IMR-90 (cell line): ENCODE measurements around the gene NUFIP1. TPM values are rescaled to one million over a fixed set of nuclear protein-coding genes. Genes with fewer than 3 reads are reported as not detected.

ENCODE experiments used
- ATAC-seq: fragments of 200-7000 bp; cut with Tn5 transposase; 2 replicates; pipeline ENCODE4 v1.9.1; 2020; ENCODE audit warnings: low read depth, mild to moderate bottlenecking, moderate library complexity
- BruUV-seq: library from RNA; stranded (reverse); fragments of 400-500 nt; replicated peaks from 2 replicates; lab custom pipeline; 2021; lab: Mats Ljungman, UMichigan
- CTCF ChIA-PET: fragments of 300-600 bp; formaldehyde crosslinking; extraction: SDS; loops from one replicate; lab custom pipeline; 2021; ENCODE audit warnings: antibody characterized with exemption; lab: Yijun Ruan, JAX
- POLR2A ChIA-PET: fragments of 300-600 bp; sonication (Branson Sonifier 250); formaldehyde crosslinking; loops from one replicate; lab custom pipeline; 2022; ENCODE audit warnings: antibody characterized with exemption; ENCODE audit not compliant: unreplicated experiment; lab: Charles Lee
- DNase-seq: peaks from one replicate; pipeline ENCODE4 v3.0.0; 2013
- H2AFZ ChIP-seq: replicated peaks from 2 replicates; pipeline ENCODE3; 2013; ENCODE audit warnings: low read length, mild to moderate bottlenecking; ENCODE audit not compliant: poor library complexity
- H2AK5ac ChIP-seq: 2 replicates; pipeline ENCODE4 v1.6.1; 2013; ENCODE audit warnings: low read depth, low read length, inconsistent platforms
- H2AK9ac ChIP-seq: replicated peaks from 2 replicates; pipeline ENCODE3; 2013; ENCODE audit warnings: mild to moderate bottlenecking, low read depth, low read length, moderate library complexity; ENCODE audit not compliant: poor library complexity
- H2BK120ac ChIP-seq: 2 replicates; pipeline ENCODE4 v1.6.1; 2013; ENCODE audit warnings: low read depth, low read length, inconsistent platforms
- H2BK15ac ChIP-seq: 3 replicates; pipeline ENCODE4 v1.6.1; 2013; ENCODE audit warnings: low read depth, low read length, inconsistent platforms
- H2BK20ac ChIP-seq: 2 replicates; pipeline ENCODE4 v1.6.1; 2013; ENCODE audit warnings: low read depth, mild to moderate bottlenecking, inconsistent platforms, low read length, moderate library complexity
- H2BK5ac ChIP-seq: 2 replicates; pipeline ENCODE4 v1.6.1; 2013; ENCODE audit warnings: mild to moderate bottlenecking, low read depth, low read length, inconsistent platforms; ENCODE audit not compliant: poor library complexity, severe bottlenecking
- H3K14ac ChIP-seq: replicated peaks from 2 replicates; pipeline ENCODE4 v1.6.1; 2013; ENCODE audit warnings: low read depth, low read length, inconsistent platforms
- H3K18ac ChIP-seq: 2 replicates; pipeline ENCODE4 v1.6.1; 2013; ENCODE audit warnings: low read depth, low read length, control low read depth
- H3K23ac ChIP-seq: 2 replicates; pipeline ENCODE4 v1.6.1; 2013; ENCODE audit warnings: low read depth, low read length, inconsistent platforms
- H3K27ac ChIP-seq: 2 replicates; pipeline ENCODE4 v1.5.1; 2013; ENCODE audit warnings: mild to moderate bottlenecking, control low read depth, low read length; ENCODE audit not compliant: insufficient read depth
- H3K27me3 ChIP-seq: 2 replicates; pipeline ENCODE4 v1.6.1; 2013; ENCODE audit warnings: low read length; ENCODE audit not compliant: control insufficient read depth, insufficient read depth
- H3K36me3 ChIP-seq: 2 replicates; pipeline ENCODE4 v1.6.1; 2013; ENCODE audit warnings: low read length, mixed read lengths; ENCODE audit not compliant: control insufficient read depth, insufficient read depth
- H3K4ac ChIP-seq: 2 replicates; pipeline ENCODE4 v1.6.1; 2013; ENCODE audit warnings: low read depth, low read length, inconsistent platforms
- H3K4me1 ChIP-seq: 2 replicates; pipeline ENCODE4 v1.6.1; 2013; ENCODE audit warnings: low read length, mixed read lengths; ENCODE audit not compliant: control insufficient read depth, insufficient read depth
- H3K4me2 ChIP-seq: 2 replicates; pipeline ENCODE4 v1.6.1; 2013; ENCODE audit warnings: low read depth, mild to moderate bottlenecking, control low read depth, low read length, moderate library complexity
- H3K4me3 ChIP-seq: 2 replicates; pipeline ENCODE4 v1.5.1; 2013; ENCODE audit warnings: low read depth, mild to moderate bottlenecking, control low read depth, low read length, moderate library complexity; ENCODE audit not compliant: insufficient read depth
- H3K56ac ChIP-seq: 2 replicates; pipeline ENCODE4 v1.6.1; 2013; ENCODE audit warnings: low read length, inconsistent platforms; ENCODE audit not compliant: insufficient read depth; ENCODE audit errors: extremely low read depth
- H3K79me1 ChIP-seq, 2 experiments: 2 replicates each; pipeline ENCODE4 v1.6.1; 2013; ENCODE audit warnings: low read length in 2 of 2, inconsistent platforms in 1 of 2, low read depth in 1 of 2
- H3K9ac ChIP-seq: 2 replicates; pipeline ENCODE4 v1.6.1; 2013; ENCODE audit warnings: low read depth, low read length, control low read depth
- H3K9me1 ChIP-seq: 2 replicates; pipeline ENCODE4 v1.6.1; 2013; ENCODE audit warnings: low read length, inconsistent platforms; ENCODE audit not compliant: insufficient read depth
- H3K9me3 ChIP-seq: 2 replicates; pipeline ENCODE4 v1.6.1; 2013; ENCODE audit warnings: low read length; ENCODE audit not compliant: control insufficient read depth, insufficient read depth
- H4K20me1 ChIP-seq: 2 replicates; pipeline ENCODE4 v1.6.1; 2013; ENCODE audit warnings: low read length, inconsistent platforms; ENCODE audit not compliant: insufficient read depth
- H4K5ac ChIP-seq: 2 replicates; pipeline ENCODE4 v1.6.1; 2013; ENCODE audit warnings: mild to moderate bottlenecking, low read depth, low read length, control low read depth
- H4K8ac ChIP-seq, 2 experiments: 2 replicates each; pipeline ENCODE4 v1.6.1; 2013; ENCODE audit warnings: low read depth in 2 of 2, low read length in 2 of 2, control low read depth in 1 of 2, inconsistent platforms in 1 of 2
- H4K91ac ChIP-seq: 2 replicates; pipeline ENCODE4 v1.6.1; 2013; ENCODE audit warnings: low read depth, low read length, inconsistent platforms; ENCODE audit not compliant: insufficient read depth
- BHLHE40 ChIP-seq: fragments of 150-350 bp; IDR thresholded peaks from 2 replicates; pipeline ENCODE4 v1.6.1; 2016; ENCODE audit warnings: mild to moderate bottlenecking, low read depth, low read length
- CEBPB ChIP-seq: IDR thresholded peaks from 2 replicates; pipeline ENCODE4 v1.6.1; 2012; ENCODE audit warnings: low read depth, low read length, improper control_type of control experiment
- CHD1 ChIP-seq: IDR thresholded peaks from 2 replicates; pipeline ENCODE4 v1.6.1; 2012; ENCODE audit warnings: low read depth, low read length, improper control_type of control experiment
- CTCF ChIP-seq: conservative IDR thresholded peaks from 2 replicates; pipeline ENCODE4 v1.5.1; 2012; ENCODE audit warnings: mild to moderate bottlenecking, low read depth, low read length, improper control_type of control experiment
- ELK1 ChIP-seq: fragments of 150-350 bp; IDR thresholded peaks from 2 replicates; pipeline ENCODE4 v1.6.1; 2016; ENCODE audit warnings: low read depth, mild to moderate bottlenecking, low read length, moderate library complexity, borderline replicate concordance
- FOS ChIP-seq: fragments of 150-350 bp; IDR thresholded peaks from 2 replicates; pipeline ENCODE4 v1.6.1; 2016; ENCODE audit warnings: low read depth, low read length
- MAFK ChIP-seq: IDR thresholded peaks from 2 replicates; pipeline ENCODE4 v1.6.1; 2012; ENCODE audit warnings: low read depth, low read length, improper control_type of control experiment
- MAZ ChIP-seq: IDR thresholded peaks from 2 replicates; pipeline ENCODE4 v1.6.1; 2012; ENCODE audit warnings: low read depth, mild to moderate bottlenecking, low read length, improper control_type of control experiment, moderate library complexity, borderline replicate concordance
- MXI1 ChIP-seq: IDR thresholded peaks from 2 replicates; pipeline ENCODE4 v1.6.1; 2012; ENCODE audit warnings: low read depth, mild to moderate bottlenecking, low read length, moderate library complexity, borderline replicate concordance
- NFE2L2 ChIP-seq: fragments of 150-350 bp; IDR thresholded peaks from 2 replicates; pipeline ENCODE4 v1.6.1; 2016; ENCODE audit warnings: low read depth, mild to moderate bottlenecking, low read length
- POLR2A ChIP-seq: IDR thresholded peaks from 2 replicates; pipeline ENCODE4 v1.6.1; 2012; ENCODE audit warnings: mild to moderate bottlenecking, low read depth, low read length
- RAD21 ChIP-seq: IDR thresholded peaks from 2 replicates; pipeline ENCODE4 v1.6.1; 2012; ENCODE audit warnings: low read length, improper control_type of control experiment
- RCOR1 ChIP-seq: IDR thresholded peaks from 2 replicates; pipeline ENCODE4 v1.6.1; 2012; ENCODE audit warnings: mild to moderate bottlenecking, low read length, improper control_type of control experiment; ENCODE audit not compliant: insufficient replicate concordance
- RFX5 ChIP-seq: IDR thresholded peaks from 2 replicates; pipeline ENCODE4 v1.8.0; 2012; ENCODE audit warnings: low read depth, mild to moderate bottlenecking, low read length, moderate library complexity
- SMC3 ChIP-seq: fragments of 150-350 bp; IDR thresholded peaks from 2 replicates; pipeline ENCODE4 v1.6.1; 2016; ENCODE audit warnings: low read depth, mild to moderate bottlenecking, antibody characterized with exemption, low read length, moderate library complexity
- USF2 ChIP-seq: fragments of 150-350 bp; IDR thresholded peaks from 2 replicates; pipeline ENCODE4 v1.6.1; 2017; ENCODE audit warnings: mild to moderate bottlenecking, antibody characterized with exemption, low read length, low read depth
- WGBS, 2 experiments: methylation state at CpG; one replicate each; pipeline versions ENCODE4 v1.1.5 to v1.1.7; 2013; ENCODE audit warnings: missing lambda C conversion rate in 2 of 2; ENCODE audit not compliant: insufficient read length in 1 of 2; ENCODE audit errors: extremely low coverage in 2 of 2; 5-methylcytosine and 5-hydroxymethylcytosine counted together
- dilution Hi-C: fragments of 300-500 bp; cut with HindIII; formaldehyde crosslinking; loops from one replicate; pipeline ENCODE4 v1.14.3; 2018; ENCODE audit warnings: low sequenced_read_pairs; ENCODE audit not compliant: unreplicated experiment
- in situ Hi-C: fragments of 300-500 bp; cut with MboI; formaldehyde crosslinking; loops from 3 replicates; pipeline ENCODE4 v1.14.3; 2019; ENCODE audit warnings: low sequenced_read_pairs, inconsistent platforms, mixed read lengths
- intact Hi-C: fragments of 100-400 bp; cut with micrococcal nuclease; formaldehyde crosslinking; loops from 2 replicates; pipeline ENCODE4 v1.10.0; 2022
- polyA plus RNA-seq, 3 experiments: library from polyadenylated mRNA; depleted of rRNA; stranded (reverse); fragments of >200 nt; gene quantifications; 2 replicates each; pipeline ENCODE4 v1.2.3, GENCODE V29; 2012; ENCODE audit warnings: low replicate concordance in 1 of 3
- total RNA-seq: library from RNA; depleted of rRNA; stranded (reverse); fragments of >200 nt; gene quantifications from 2 replicates; pipeline ENCODE4 v1.2.3, GENCODE V29; 2012

Gene NUFIP1
- total and polyA plus RNA-seq, 2 of the 4 experiments (the other 2 are of a cell fraction), result 1.4 to 2.3 TPM

- H2AK9ac ChIP-seq, result no peak overlapping the region
- BruUV-seq, result no TSS peak
- H3K27me3 ChIP-seq, result no peaks in the 10 kb centered on the region
- no peak overlapping the region for H3K4ac ChIP-seq
- ChIA-PET POLR2A (no interaction called here), CTCF (interaction anchor here (0.6 kb wide), 1 partner anchor 461 kb away, joined by 4 read pairs; no protein-coding TSS in a partner anchor)
- H2BK5ac ChIP-seq, result no peak overlapping the region
- ATAC-seq (no peak), DNase-seq (no peak)
- peaks cover 15% of the 10 kb centered on the region for H3K36me3 ChIP-seq
- H2BK15ac ChIP-seq, result no peak overlapping the region
- H3K9me1 ChIP-seq, result no peaks in the 10 kb centered on the region
- H3K27ac ChIP-seq, result no peak overlapping the region
- H3K4me1 ChIP-seq, result peaks cover 7% of the 10 kb centered on the region
- TF ChIP-seq BHLHE40 (no peak), ELK1 (no peak), MXI1 (no peak), CTCF (no peak), NFE2L2 (no peak), MAFK (no peak), FOS (no peak), USF2 (no peak), SMC3 (no peak), RAD21 (no peak), CEBPB (no peak), CHD1 (no peak), RFX5 (no peak), POLR2A (no peak), RCOR1 (no peak), MAZ (no peak)
- H2BK20ac ChIP-seq, result no peak overlapping the region
- no peak overlapping the region for H3K18ac ChIP-seq
- H2AFZ ChIP-seq, result no peak overlapping the region
- whole genome bisulfite sequencing, 2 experiments, result 100% methylated on average over 1 of the region's 3 CpGs; no CpG with 5 or more reads in 1 of the 2 experiments
- dilution Hi-C loops, result no loop called here
- H3K4me2 ChIP-seq, result no peak overlapping the region
- H4K5ac ChIP-seq, result no peak overlapping the region
- intact Hi-C loops, result loop anchor here (2.0 to 5.0 kb wide), 2 partner anchors 151 to 1062 kb away; no protein-coding TSS in a partner anchor
- no peak overlapping the region for H3K23ac ChIP-seq
- no peak overlapping the region for H3K14ac ChIP-seq
- H3K9me3 ChIP-seq, result no peaks in the 10 kb centered on the region
- H3K56ac ChIP-seq, result no peak overlapping the region
- no peak overlapping the region for H4K91ac ChIP-seq
- no peak overlapping the region for H2BK120ac ChIP-seq
- in situ Hi-C loops, result no loop called here
- peaks cover 13 to 28% of the 10 kb centered on the region in 2 experiments; a peak in 3 of 4 replicates for H3K79me1 ChIP-seq
- H3K4me3 ChIP-seq, result no peak overlapping the region
- no peak overlapping the region for H4K8ac ChIP-seq
- no peaks in the 10 kb centered on the region for H4K20me1 ChIP-seq
- no peak overlapping the region for H2AK5ac ChIP-seq
- no peak overlapping the region for H3K9ac ChIP-seq
These were observed 20.8 kb downstream of the NUFIP1 start for GRCh38 chr13:44968434-44968815.
